BLaER1 (cell line): ENCODE data around the gene ZBP1.

Source experiments
- H3K27ac ChIP-seq: shearing (Covaris generic); formaldehyde crosslinking; 2 replicates; pipeline ENCODE4 v1.8.1; 2022
- H3K27me3 ChIP-seq: shearing (Covaris generic); formaldehyde crosslinking; 2 replicates; pipeline ENCODE4 v1.8.1; 2022
- H3K36me3 ChIP-seq: shearing (Covaris generic); formaldehyde crosslinking; 2 replicates; pipeline ENCODE4 v1.8.1; 2022
- H3K4me1 ChIP-seq: shearing (Covaris generic); formaldehyde crosslinking; 2 replicates; pipeline ENCODE4 v1.8.1; 2022
- H3K4me2 ChIP-seq: shearing (Covaris generic); formaldehyde crosslinking; 2 replicates; pipeline ENCODE4 v1.8.1; 2022
- H3K4me3 ChIP-seq: shearing (Covaris generic); formaldehyde crosslinking; 2 replicates; pipeline ENCODE4 v1.8.1; 2022
- H3K9ac ChIP-seq: shearing (Covaris generic); formaldehyde crosslinking; 2 replicates; pipeline ENCODE4 v1.8.1; 2022
- H3K9me3 ChIP-seq: shearing (Covaris generic); formaldehyde crosslinking; 2 replicates; pipeline ENCODE4 v1.8.1; 2022
- H4K20me1 ChIP-seq: shearing (Covaris generic); formaldehyde crosslinking; 2 replicates; pipeline ENCODE4 v1.8.1; 2022
- Cebpa-rat ChIP-seq: shearing (Covaris generic); IDR thresholded peaks from 2 replicates; pipeline ENCODE4 v1.8.1; 2022

ZBP1 gene

DNA sequence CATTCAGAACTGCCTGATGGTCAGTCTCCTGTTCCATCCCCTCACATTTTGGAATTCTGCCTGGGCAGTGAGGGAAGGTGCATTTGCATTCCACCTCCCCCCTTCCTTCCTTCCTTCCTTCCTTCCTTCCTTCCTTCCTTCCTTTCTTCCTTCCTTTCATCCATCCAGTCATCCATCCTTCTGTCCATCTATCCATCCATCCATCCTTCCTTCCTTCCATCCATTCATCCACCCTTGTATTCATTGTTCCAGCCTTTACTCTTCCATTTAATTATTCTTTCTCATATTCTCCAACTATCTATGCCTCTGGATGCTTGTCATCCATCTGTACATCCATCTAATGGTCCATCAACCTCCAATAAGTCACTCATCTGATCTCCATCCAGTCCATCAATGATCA lies 45.3 kb downstream of the ZBP1 start:
- Histone ChIP-seq H3K27ac (no peak overlapping the region), H3K4me3 (no peak overlapping the region), H3K27me3 (peaks cover 17% of the 10 kb centered on the region), H3K9ac (no peak overlapping the region), H3K9me3 (no peaks in the 10 kb centered on the region), H3K4me1 (peaks cover 15% of the 10 kb centered on the region), H4K20me1 (no peaks in the 10 kb centered on the region), H3K36me3 (no peaks in the 10 kb centered on the region), H3K4me2 (no peak overlapping the region)
- no peak for TF ChIP-seq Cebpa-rat

DNA sequence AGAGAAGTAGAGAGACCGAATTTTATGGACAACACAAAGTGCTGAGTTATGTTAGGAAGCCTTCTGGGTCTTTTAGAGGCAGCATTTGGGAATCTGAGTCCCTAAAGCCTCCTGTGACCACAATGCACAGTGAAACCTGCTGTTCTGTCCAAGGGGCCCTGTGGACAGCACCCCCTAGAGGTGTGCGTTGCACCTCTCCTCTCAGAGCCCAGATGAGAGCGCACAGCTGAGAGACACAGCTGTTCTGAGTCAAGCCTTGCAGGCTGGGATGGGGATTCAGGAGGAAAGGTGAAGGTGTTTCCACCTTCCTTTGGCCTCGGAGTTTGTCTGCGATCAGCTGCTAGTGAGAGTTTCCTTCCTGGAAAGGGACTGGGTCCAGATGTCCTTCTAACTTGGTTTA lies 46.3 kb downstream of the ZBP1 start:
- Histone ChIP-seq H4K20me1 (no peaks in the 10 kb centered on the region), H3K4me3 (no peak overlapping the region), H3K4me2 (peak overlapping the region; percentile 16), H3K9me3 (no peaks in the 10 kb centered on the region), H3K9ac (no peak overlapping the region), H3K4me1 (peaks cover 15% of the 10 kb centered on the region), H3K27ac (no peak overlapping the region), H3K27me3 (peaks cover 7% of the 10 kb centered on the region; the same call in 1 of the 2 replicates), H3K36me3 (no peaks in the 10 kb centered on the region)
- TF ChIP-seq Cebpa-rat, result no peak

DNA sequence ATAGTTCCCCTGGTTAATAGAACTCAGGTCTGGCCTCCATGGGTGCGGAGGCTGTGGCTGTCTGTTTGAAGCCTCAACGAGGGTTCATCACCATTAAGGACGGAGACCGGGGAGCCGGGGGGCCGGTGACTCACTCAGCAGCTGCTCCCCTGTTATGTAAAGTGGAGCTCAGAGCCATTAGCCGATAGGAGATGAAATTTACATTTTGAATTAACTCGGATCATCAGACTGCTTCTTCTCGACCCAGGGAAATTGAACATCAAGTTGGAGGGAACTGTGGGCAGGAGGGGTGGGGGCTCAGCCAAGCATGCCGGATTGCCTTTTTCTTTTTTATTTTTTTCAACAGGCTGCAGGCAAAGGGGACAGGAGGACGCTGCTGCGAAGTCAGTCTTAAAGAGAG lies 47.0 kb downstream of the ZBP1 start:
- Histone ChIP-seq H3K4me3 (no peak overlapping the region), H3K4me2 (peak overlapping the region; percentile 16), H3K27ac (no peak overlapping the region), H4K20me1 (no peaks in the 10 kb centered on the region), H3K9ac (no peak overlapping the region), H3K36me3 (no peaks in the 10 kb centered on the region), H3K4me1 (peaks cover 15% of the 10 kb centered on the region), H3K27me3 (peaks cover 2% of the 10 kb centered on the region; the same call in 1 of the 2 replicates), H3K9me3 (no peaks in the 10 kb centered on the region)
- no peak for TF ChIP-seq Cebpa-rat

DNA sequence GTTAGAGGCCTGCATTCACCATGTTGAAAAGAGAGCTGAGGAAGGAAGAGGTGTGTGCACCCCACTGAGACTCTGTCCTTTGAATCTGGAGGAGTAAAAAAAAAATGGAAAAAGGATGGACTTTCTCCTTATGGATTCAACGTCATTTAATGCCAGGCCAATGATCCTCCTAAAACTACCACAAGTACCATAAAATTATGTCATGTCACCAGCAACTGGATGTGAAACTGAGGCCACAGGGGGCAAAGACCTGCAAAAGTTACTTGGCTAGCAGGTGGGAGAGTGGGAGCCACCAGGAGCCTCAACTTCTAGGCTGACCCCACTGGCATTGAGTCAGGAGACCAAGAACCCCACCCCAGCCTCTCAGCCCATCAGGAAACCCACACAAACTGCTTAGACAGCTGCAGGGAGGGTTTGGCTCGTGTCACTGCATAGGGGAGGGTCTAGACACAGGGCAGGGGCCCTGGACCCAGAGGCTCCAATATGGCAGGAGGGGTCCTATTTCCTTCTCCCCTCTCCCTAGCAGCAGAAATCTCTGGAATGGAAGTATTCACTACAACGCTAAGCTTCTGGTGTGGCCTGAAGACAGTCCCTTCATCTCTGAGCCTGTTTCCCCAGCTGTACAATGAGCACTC lies 48.3 kb downstream of the ZBP1 start:
- TF ChIP-seq Cebpa-rat, result no peak
- H3K9ac ChIP-seq, result no peak overlapping the region
- no peaks in the 10 kb centered on the region for H3K9me3 ChIP-seq
- no peak overlapping the region for H3K27ac ChIP-seq
- H3K36me3 ChIP-seq, result no peaks in the 10 kb centered on the region
- no peaks in the 10 kb centered on the region for H4K20me1 ChIP-seq
- no peaks in the 10 kb centered on the region for H3K27me3 ChIP-seq
- H3K4me3 ChIP-seq, result no peak overlapping the region
- H3K4me1 ChIP-seq, result peaks cover 15% of the 10 kb centered on the region
- H3K4me2 ChIP-seq, result no peak overlapping the region

DNA sequence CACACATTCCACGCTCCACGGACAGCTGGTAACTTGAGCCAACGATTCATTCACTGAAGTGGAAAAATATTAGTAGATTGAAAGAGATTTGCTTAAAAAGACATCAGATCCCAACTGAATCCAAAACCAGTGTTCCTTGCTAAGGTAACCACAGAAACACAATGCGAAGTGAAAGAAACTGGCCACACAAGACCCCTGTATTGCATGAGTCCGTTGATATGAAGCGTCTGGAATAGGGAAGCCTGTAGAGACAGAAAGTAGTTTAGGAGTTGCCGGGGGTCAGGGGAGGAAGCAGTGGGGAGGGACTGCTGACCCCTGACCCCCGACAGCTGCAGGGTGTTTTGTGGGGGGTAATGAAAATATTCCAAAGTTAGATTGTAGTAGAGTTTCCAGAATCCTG lies 49.3 kb downstream of the ZBP1 start:
- Histone ChIP-seq H3K36me3 (no peaks in the 10 kb centered on the region), H4K20me1 (no peaks in the 10 kb centered on the region), H3K27ac (no peak overlapping the region), H3K27me3 (no peaks in the 10 kb centered on the region), H3K9me3 (no peaks in the 10 kb centered on the region), H3K4me1 (peaks cover 15% of the 10 kb centered on the region), H3K4me2 (no peak overlapping the region), H3K4me3 (no peak overlapping the region), H3K9ac (no peak overlapping the region)
- TF ChIP-seq Cebpa-rat, result no peak

DNA sequence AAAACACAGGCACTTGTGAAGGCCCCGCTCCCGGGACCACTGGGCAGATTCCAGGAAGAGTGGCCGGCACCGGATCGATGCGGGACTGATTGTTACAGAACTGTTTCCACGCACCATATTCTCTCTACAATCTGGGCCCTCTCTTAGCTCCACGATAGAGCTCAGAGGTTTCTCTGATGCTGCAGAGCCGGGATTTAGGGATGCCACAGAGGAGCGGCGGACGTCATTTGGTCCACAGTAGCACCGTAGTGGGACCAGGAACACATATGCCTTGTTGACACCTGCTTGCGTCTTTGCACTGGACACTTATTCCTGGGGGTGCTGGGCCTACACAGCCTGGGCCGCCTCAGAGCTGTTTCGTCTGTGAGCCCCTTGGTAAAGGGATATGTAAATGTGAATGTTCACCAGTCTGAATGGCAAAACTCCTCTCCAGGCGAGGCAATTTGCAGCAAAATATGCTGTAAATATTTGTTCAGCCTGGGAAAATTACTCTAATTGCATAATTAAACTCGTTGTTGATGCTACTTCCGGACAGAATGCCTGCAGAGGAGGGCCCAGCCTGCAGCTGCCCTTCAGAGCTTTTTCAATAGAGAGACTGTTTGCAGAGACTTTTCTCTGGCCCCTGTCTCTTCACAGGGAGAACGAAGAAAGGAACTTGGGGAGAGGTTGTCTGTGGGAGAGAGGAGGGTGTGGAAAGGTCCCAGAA lies 49.9 kb downstream of the ZBP1 start:
- Histone ChIP-seq H3K36me3 (no peaks in the 10 kb centered on the region), H3K4me3 (no peak overlapping the region), H3K4me2 (no peak overlapping the region), H3K27me3 (no peaks in the 10 kb centered on the region), H3K4me1 (peaks cover 15% of the 10 kb centered on the region), H3K9ac (no peak overlapping the region), H3K27ac (no peak overlapping the region), H3K9me3 (no peaks in the 10 kb centered on the region), H4K20me1 (no peaks in the 10 kb centered on the region)
- no peak for TF ChIP-seq Cebpa-rat

DNA sequence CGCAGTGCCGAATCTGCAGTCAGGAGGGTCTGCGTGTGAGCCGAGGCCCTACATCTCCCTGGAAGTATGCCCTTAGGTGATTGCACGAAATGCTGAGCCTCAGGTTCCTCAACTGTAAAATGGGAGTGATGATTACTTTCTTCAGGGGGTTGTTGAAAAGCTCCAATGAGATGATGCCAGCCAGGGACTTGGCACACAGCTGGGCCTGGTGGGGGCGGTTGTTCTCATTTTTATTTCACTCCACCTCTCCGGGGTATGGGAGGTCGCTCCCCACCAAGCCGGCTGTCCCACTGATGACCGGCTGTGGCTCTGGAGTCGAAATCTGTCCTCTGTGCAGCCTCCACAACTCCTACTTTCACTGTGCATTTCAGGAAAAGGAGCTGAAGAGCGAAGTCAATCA lies 51.3 kb downstream of the ZBP1 start:
- Histone ChIP-seq H3K27ac (no peak overlapping the region), H3K4me3 (no peak overlapping the region), H3K4me2 (no peak overlapping the region), H3K36me3 (no peaks in the 10 kb centered on the region), H3K4me1 (peaks cover 11% of the 10 kb centered on the region), H3K9ac (no peak overlapping the region), H3K27me3 (no peaks in the 10 kb centered on the region), H4K20me1 (no peaks in the 10 kb centered on the region), H3K9me3 (no peaks in the 10 kb centered on the region)
- no peak for TF ChIP-seq Cebpa-rat

DNA sequence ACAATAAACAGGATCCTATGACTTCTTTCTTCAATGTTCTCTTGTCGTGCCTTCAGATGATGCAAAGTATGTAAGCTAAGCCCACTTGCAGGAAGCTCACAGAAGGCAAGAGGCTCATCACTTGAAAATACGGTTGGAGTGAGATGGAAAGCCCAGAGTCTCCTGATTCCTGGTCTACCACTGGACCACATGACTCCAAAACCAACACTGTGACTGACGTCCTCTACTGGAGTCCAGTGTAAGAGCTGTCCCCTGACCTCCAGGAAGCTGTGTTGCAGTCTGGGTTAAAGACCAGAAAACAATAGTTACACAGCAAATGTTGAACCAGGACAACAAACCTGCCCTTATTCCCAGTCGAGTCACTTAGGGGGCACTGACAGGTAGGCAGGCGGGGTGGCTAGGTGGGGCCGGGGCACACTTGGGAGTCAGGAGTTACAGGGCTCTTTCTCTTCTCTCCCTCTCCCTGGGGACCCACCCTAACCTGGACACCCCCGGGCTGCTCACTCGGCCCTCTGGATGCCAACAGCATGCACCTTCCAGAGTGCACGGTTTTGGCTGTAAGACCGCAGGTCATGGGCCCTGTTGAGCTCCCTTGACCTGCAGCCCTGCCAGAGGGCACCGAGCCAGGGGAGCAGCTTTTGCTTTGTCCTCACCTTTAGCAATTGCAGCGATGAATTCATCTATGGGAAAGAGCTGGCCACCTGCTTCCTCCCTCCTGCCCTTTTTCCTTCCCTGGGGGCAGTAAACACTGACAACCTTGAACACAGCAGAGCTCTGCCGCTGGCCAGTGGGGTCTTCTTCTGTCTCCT lies 51.9 kb downstream of the ZBP1 start:
- Histone ChIP-seq H4K20me1 (no peaks in the 10 kb centered on the region), H3K4me1 (peaks cover 4% of the 10 kb centered on the region), H3K9ac (no peak overlapping the region), H3K9me3 (no peaks in the 10 kb centered on the region), H3K4me2 (no peak overlapping the region), H3K27ac (no peak overlapping the region), H3K36me3 (no peaks in the 10 kb centered on the region), H3K4me3 (no peak overlapping the region), H3K27me3 (no peaks in the 10 kb centered on the region)
- TF ChIP-seq Cebpa-rat, result no peak

DNA sequence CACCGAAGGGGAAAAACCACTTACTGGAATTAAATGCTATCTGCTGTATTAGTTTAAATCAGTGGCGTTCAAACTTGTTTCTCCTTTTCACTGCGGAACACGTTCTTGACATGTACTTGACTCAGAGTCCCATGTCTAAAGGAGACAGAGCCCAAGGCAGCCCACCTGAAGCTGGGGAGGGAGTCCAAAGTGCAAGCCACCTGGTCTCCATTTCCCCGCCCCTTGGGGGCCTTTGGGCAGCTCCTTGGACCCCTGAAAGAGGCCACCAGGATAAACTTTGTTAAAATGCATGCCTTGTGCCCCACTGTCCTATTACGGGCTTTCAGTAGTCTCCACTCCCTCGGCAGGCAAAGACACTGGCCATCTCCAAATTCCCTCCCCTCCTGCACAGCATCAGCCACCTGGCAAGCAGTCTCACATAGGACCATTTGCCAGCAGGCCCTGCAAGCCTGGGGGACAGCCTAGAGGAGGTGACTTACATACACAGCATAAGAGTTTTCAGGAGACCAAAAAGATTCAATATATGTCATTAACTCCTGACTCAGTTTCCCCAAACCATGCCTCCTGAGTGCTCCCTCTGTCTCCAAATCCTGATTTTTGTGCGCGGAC lies 52.7 kb downstream of the ZBP1 start:
- no peak overlapping the region for H3K4me3 ChIP-seq

More for the DNA sequence above, 52.7 kb downstream of the ZBP1 start:
- no peaks in the 10 kb centered on the region for H3K36me3 ChIP-seq
- H3K4me1 ChIP-seq, result no peaks in the 10 kb centered on the region
- TF ChIP-seq Cebpa-rat, result no peak
- no peak overlapping the region for H3K9ac ChIP-seq
- H3K27ac ChIP-seq, result no peak overlapping the region
- H3K4me2 ChIP-seq, result no peak overlapping the region
- no peaks in the 10 kb centered on the region for H4K20me1 ChIP-seq
- no peaks in the 10 kb centered on the region for H3K27me3 ChIP-seq
- H3K9me3 ChIP-seq, result no peaks in the 10 kb centered on the region
